H9 (cell line): Measurements from ENCODE around the gene CDK8. TPM values are rescaled to one million over a fixed set of nuclear protein-coding genes. Genes with fewer than 3 reads are reported as not detected.

Experiments used
- DNase-seq: peaks from one replicate; pipeline ENCODE4 v3.0.0-alpha.2; 2017
- H2AFZ ChIP-seq: one replicate; pipeline ENCODE4 v1.6.1; 2013; ENCODE audit warnings: mild to moderate bottlenecking, low read length, control low read depth, moderate library complexity
- H2AK5ac ChIP-seq: 2 replicates; pipeline ENCODE4 v1.6.1; 2013; ENCODE audit warnings: low read length, control low read depth, mixed read lengths; ENCODE audit not compliant: insufficient read length
- H2BK120ac ChIP-seq: one replicate; pipeline ENCODE4 v1.6.1; 2013; ENCODE audit warnings: low read depth, mild to moderate bottlenecking, low read length, control low read depth, inconsistent platforms; ENCODE audit not compliant: poor library complexity, severe bottlenecking
- H2BK12ac ChIP-seq: 2 replicates; pipeline ENCODE4 v1.6.1; 2013; ENCODE audit warnings: low read length, control low read depth, mixed read lengths, low read depth; ENCODE audit not compliant: insufficient read length
- H2BK15ac ChIP-seq: 2 replicates; pipeline ENCODE4 v1.6.1; 2013; ENCODE audit warnings: low read depth, low read length, control low read depth
- H2BK20ac ChIP-seq: one replicate; pipeline ENCODE4 v1.6.1; 2013; ENCODE audit warnings: low read depth, mild to moderate bottlenecking, low read length, control low read depth, inconsistent platforms; ENCODE audit not compliant: poor library complexity, severe bottlenecking
- H2BK5ac ChIP-seq: 2 replicates; pipeline ENCODE4 v1.6.1; 2013; ENCODE audit warnings: low read length, control low read depth, mixed read lengths; ENCODE audit not compliant: insufficient read length
- H3K14ac ChIP-seq: 2 replicates; pipeline ENCODE4 v1.6.1; 2013; ENCODE audit warnings: low read length, control low read depth; ENCODE audit not compliant: insufficient read depth
- H3K18ac ChIP-seq: 2 replicates; pipeline ENCODE4 v1.6.1; 2013; ENCODE audit warnings: low read depth, mild to moderate bottlenecking, mixed read lengths, low read length, control low read depth; ENCODE audit not compliant: insufficient read length
- H3K23ac ChIP-seq: 2 replicates; pipeline ENCODE4 v1.6.1; 2013; ENCODE audit warnings: low read length, control low read depth, mixed read lengths, low read depth; ENCODE audit not compliant: insufficient read length
- H3K23me2 ChIP-seq: 2 replicates; pipeline ENCODE4 v1.6.1; 2013; ENCODE audit warnings: low read depth, mild to moderate bottlenecking, mixed read lengths, low read length, control low read depth; ENCODE audit not compliant: insufficient read length, poor library complexity, severe bottlenecking
- H3K27ac ChIP-seq: 2 replicates; pipeline ENCODE4 v1.5.1; 2013; ENCODE audit warnings: low read length, control low read depth, mixed read lengths, low read depth; ENCODE audit not compliant: insufficient read length
- H3K27me3 ChIP-seq: 2 replicates; pipeline ENCODE4 v1.6.1; 2013; ENCODE audit warnings: low read length, control low read depth, inconsistent platforms; ENCODE audit not compliant: insufficient read depth
- H3K4ac ChIP-seq: 2 replicates; pipeline ENCODE4 v1.6.1; 2013; ENCODE audit warnings: low read depth, mild to moderate bottlenecking, control low read depth, inconsistent platforms, low read length, moderate library complexity
- H3K4me1 ChIP-seq: 2 replicates; pipeline ENCODE4 v1.6.1; 2013; ENCODE audit warnings: low read length, control low read depth, inconsistent platforms; ENCODE audit not compliant: insufficient read depth
- H3K4me2 ChIP-seq: 2 replicates; pipeline ENCODE4 v1.6.1; 2013; ENCODE audit warnings: low read length, control low read depth, mixed read lengths; ENCODE audit not compliant: insufficient read length, insufficient read depth
- H3K56ac ChIP-seq: 2 replicates; pipeline ENCODE4 v1.6.1; 2013; ENCODE audit warnings: low read depth, mild to moderate bottlenecking, mixed read lengths, low read length, control low read depth; ENCODE audit not compliant: insufficient read length
- H3K79me1 ChIP-seq: 2 replicates; pipeline ENCODE4 v1.6.1; 2013; ENCODE audit warnings: low read depth, mild to moderate bottlenecking, moderate library complexity, low read length, control low read depth, inconsistent platforms; ENCODE audit not compliant: insufficient read depth, poor library complexity, severe bottlenecking
- H3K79me2 ChIP-seq: 2 replicates; pipeline ENCODE4 v1.6.1; 2013; ENCODE audit warnings: low read length, control low read depth, inconsistent platforms; ENCODE audit not compliant: insufficient read depth
- H3K9ac ChIP-seq: 2 replicates; pipeline ENCODE4 v1.6.1; 2013; ENCODE audit warnings: low read length, control low read depth, mixed read lengths; ENCODE audit not compliant: insufficient read length; ENCODE audit errors: extremely low read depth
- H3K9me3 ChIP-seq: one replicate; pipeline ENCODE4 v1.6.1; 2013; ENCODE audit warnings: low read depth, low read length, inconsistent platforms; ENCODE audit not compliant: control insufficient read depth
- H3T11ph ChIP-seq: one replicate; pipeline ENCODE4 v1.6.1; 2013; ENCODE audit warnings: mild to moderate bottlenecking, low read length, control low read depth, inconsistent platforms
- H4K20me1 ChIP-seq: one replicate; pipeline ENCODE4 v1.6.1; 2013; ENCODE audit not compliant: control insufficient read depth, insufficient read length, insufficient read depth
- H4K5ac ChIP-seq: 2 replicates; pipeline ENCODE4 v1.6.1; 2013; ENCODE audit warnings: low read depth, mild to moderate bottlenecking, mixed read lengths, low read length, control low read depth; ENCODE audit not compliant: insufficient read length
- H4K8ac ChIP-seq: replicated peaks from 2 replicates; pipeline ENCODE4 v1.6.1; 2013; ENCODE audit warnings: low read length, control low read depth, mixed read lengths, low read depth; ENCODE audit not compliant: insufficient read length
- H4K91ac ChIP-seq: 2 replicates; pipeline ENCODE4 v1.6.1; 2013; ENCODE audit warnings: low read depth, mild to moderate bottlenecking, moderate library complexity, mixed read lengths, low read length, control low read depth; ENCODE audit not compliant: insufficient read length
- H3K27ac Mint-ChIP-seq, 3 experiments: 2 replicates in 2 of 3; 3 replicates in 1 of 3; pipeline ENCODE4 v1.8.0; 2020 to 2021; ENCODE audit warnings: mixed read lengths in 3 of 3, mild to moderate bottlenecking in 1 of 3, moderate library complexity in 1 of 3
- H3K27me3 Mint-ChIP-seq: 2 replicates; pipeline ENCODE4 v1.8.0; 2021; ENCODE audit warnings: low read depth, mild to moderate bottlenecking, moderate library complexity, mixed read lengths
- H3K36me3 Mint-ChIP-seq, 3 experiments: 2 replicates in 2 of 3; 3 replicates in 1 of 3; pipeline ENCODE4 v1.8.0; 2020 to 2021; ENCODE audit warnings: low read depth in 3 of 3, mixed read lengths in 3 of 3; ENCODE audit not compliant: insufficient read depth in 1 of 3
- H3K4me1 Mint-ChIP-seq, 2 experiments: 2 replicates each; pipeline ENCODE4 v1.8.0; 2020; ENCODE audit warnings: mixed read lengths in 2 of 2
- H3K4me3 Mint-ChIP-seq, 2 experiments: 2 replicates in 1 of 2; 3 replicates in 1 of 2; pipeline ENCODE4 v1.8.0; 2020 to 2021; ENCODE audit warnings: mild to moderate bottlenecking in 2 of 2, mixed read lengths in 2 of 2, moderate library complexity in 1 of 2
- H3K9me3 Mint-ChIP-seq, 2 experiments: 2 replicates in 1 of 2; 3 replicates in 1 of 2; pipeline ENCODE4 v1.8.0; 2020; ENCODE audit warnings: mild to moderate bottlenecking in 2 of 2, mixed read lengths in 2 of 2, moderate library complexity in 1 of 2
- CTCF ChIP-seq: fragments of 200-600 bp; sonication (generic); conservative IDR thresholded peaks from 3 replicates; pipeline ENCODE4 v1.8.0; 2021; ENCODE audit warnings: antibody characterized with exemption, mild to moderate bottlenecking
- WGBS: extraction: QIAGEN DNeasy Blood & Tissue Kit; methylation state at CpG from one replicate; pipeline ENCODE4 v1.1.7; 2013; ENCODE audit warnings: missing lambda C conversion rate, low lambda C conversion rate, mixed read lengths; ENCODE audit not compliant: insufficient read length; ENCODE audit errors: extremely low coverage; 5-methylcytosine and 5-hydroxymethylcytosine counted together
- total RNA-seq: library from RNA; stranded (reverse); gene quantifications from 2 replicates; pipeline ENCODE4 v1.2.1, GENCODE V29; 2021

CDK8 gene
- total RNA-seq, 1 experiment from 2014 or later = 18.1 TPM

- Histone ChIP-seq H2AK5ac (no peak overlapping the region), H3K4me1 (no peaks in the 10 kb centered on the region), H3K27ac (no peak overlapping the region), H2BK15ac (no peak overlapping the region), H3K18ac (no peak overlapping the region), H3K4ac (no peak overlapping the region), H2AFZ (no peak overlapping the region), H3K23me2 (no peaks in the 10 kb centered on the region), H4K5ac (no peak overlapping the region), H3K79me1 (no peaks in the 10 kb centered on the region), H3T11ph (no peak overlapping the region), H4K20me1 (no peaks in the 10 kb centered on the region), H3K23ac (no peak overlapping the region), H4K8ac (no peak overlapping the region), H2BK12ac (no peak overlapping the region), H2BK5ac (no peak overlapping the region), H3K14ac (no peak overlapping the region), H3K56ac (no peak overlapping the region), H4K91ac (no peak overlapping the region), H3K79me2 (no peaks in the 10 kb centered on the region), H2BK120ac (no peak overlapping the region), H2BK20ac (no peak overlapping the region), H3K9ac (no peak overlapping the region), H3K9me3 (no peaks in the 10 kb centered on the region), H3K27me3 (no peaks in the 10 kb centered on the region), H3K4me2 (no peak overlapping the region)
- no peaks in the 10 kb centered on the region; a peak in 1 of 4 replicates for H3K4me1 Mint-ChIP-seq
- peaks cover 9 to 10% of the 10 kb centered on the region in 2 experiments for H3K9me3 Mint-ChIP-seq
- no peak for TF ChIP-seq CTCF
- no peak overlapping the region for H3K4me3 Mint-ChIP-seq
- no CpG with 5 or more reads among the region's 1 CpG for WGBS
- no peaks in the 10 kb centered on the region for H3K27me3 Mint-ChIP-seq
- no peak for DNase-seq
- peaks cover 0 to 2% (median 0%) of the 10 kb centered on the region in 3 experiments; a peak in 2 of 7 replicates for H3K36me3 Mint-ChIP-seq
- no peak overlapping the region for H3K27ac Mint-ChIP-seq
These were observed 188.6 kb downstream of the CDK8 start for GRCh38 chr13:26442541-26442940.
